GM18951 (cell line): ENCODE measurements around the gene WNK4.
"Not testable (repeated sequence)": the region's sequence is repeated elsewhere in the genome, so short reads cannot be mapped to it uniquely, and the experiment has no call there.

Source experiments
- POLR2A ChIP-seq: IDR thresholded peaks from 4 replicates; pipeline ENCODE4 v1.6.1; 2011; ENCODE audit warnings: mild to moderate bottlenecking; ENCODE audit not compliant: insufficient read length, insufficient read depth; ENCODE audit errors: extremely low read depth
- in situ Hi-C: fragments of 300-500 bp; cut with MboI; formaldehyde crosslinking; loops from one replicate; pipeline ENCODE4 v1.12.0; 2022; ENCODE audit warnings: low sequenced_read_pairs, mixed read lengths, inconsistent platforms; ENCODE audit not compliant: unreplicated experiment

WNK4 gene

GRCh38 chr17:42779936-42780850 is at the start of gene WNK4:
TSS of gene WNK4 (plus strand) at chr17:42780610. CDS start at chr17:42780699, 89 bp downstream.
- TF ChIP-seq POLR2A, result no peak
- in situ Hi-C loops, result no loop called here

- in situ Hi-C loops, result no loop called here
Measured at GRCh38 chr17:42740699-42741098, 39.7 kb upstream of the WNK4 start.

GRCh38 chr17:42742916-42743315 is 37.5 kb upstream of the WNK4 start:
- in situ Hi-C loops, result not testable (repeated sequence)

More at GRCh38 chr17:42740699-42741098, 39.7 kb upstream of the WNK4 start:
- no peak for TF ChIP-seq POLR2A

GRCh38 chr17:42743595-42744282 is 36.7 kb upstream of the WNK4 start:
- in situ Hi-C loops, result no loop called here
- TF ChIP-seq POLR2A, result no peak

GRCh38 chr17:42744283-42744805 is 36.1 kb upstream of the WNK4 start:
- in situ Hi-C loops, result no loop called here
- TF ChIP-seq POLR2A, result no peak

- in situ Hi-C loops, result no loop called here
- peak; percentile 71 for TF ChIP-seq POLR2A
Measured at GRCh38 chr17:42744806-42745617, 35.4 kb upstream of the WNK4 start, which contains the start of gene EZH1. TSS of gene EZH1 (minus strand) at chr17:42745040. CDS start at chr17:42728941, 16,099 bp downstream.

- TF ChIP-seq POLR2A, result no peak
- in situ Hi-C loops, result no loop called here
Measured at GRCh38 chr17:42748202-42748907, 32.1 kb upstream of the WNK4 start.

GRCh38 chr17:42748908-42749798 is 31.3 kb upstream of the WNK4 start:
- no peak for TF ChIP-seq POLR2A
- in situ Hi-C loops, result no loop called here

GRCh38 chr17:42750739-42751344 is 29.6 kb upstream of the WNK4 start:
- in situ Hi-C loops, result no loop called here
- no peak for TF ChIP-seq POLR2A

- in situ Hi-C loops, result no loop called here
- TF ChIP-seq POLR2A, result no peak
Measured at GRCh38 chr17:42751628-42752027, 28.8 kb upstream of the WNK4 start.

GRCh38 chr17:42754782-42755181 is 25.6 kb upstream of the WNK4 start:
- in situ Hi-C loops, result no loop called here
- TF ChIP-seq POLR2A, result no peak
